Suprapubic skin (tissue), 4 donors: ENCODE measurements around the gene NAALADL2.

Source experiments
- CTCF ChIP-seq, 2 donors: fragments of 200-600 bp in 1 of 2; fragments of 450-650 bp in 1 of 2; sonication (generic) in 1 of 2; IDR thresholded peaks; one replicate each; pipeline ENCODE4 v1.5.1; 2016 to 2019; ENCODE audit warnings: antibody characterized with exemption in 2 of 2, mild to moderate bottlenecking in 1 of 2, moderate library complexity in 1 of 2
- EP300 ChIP-seq: sonication (generic); formaldehyde crosslinking; IDR thresholded peaks from one replicate; pipeline ENCODE4 v1.6.1; 2017; ENCODE audit warnings: antibody characterized with exemption
- POLR2A ChIP-seq, 2 donors: fragments of 450-650 bp; IDR thresholded peaks; one replicate each; pipeline ENCODE4 v1.6.1; 2017; ENCODE audit warnings: antibody characterized with exemption in 2 of 2, mild to moderate bottlenecking in 2 of 2, moderate library complexity in 2 of 2
- POLR2AphosphoS5 ChIP-seq, 3 donors: sonication (generic); formaldehyde crosslinking; IDR thresholded peaks; one replicate each; pipeline ENCODE4 v1.6.1; 2017; ENCODE audit warnings: antibody characterized with exemption in 3 of 3

- TF ChIP-seq CTCF (IDR thresholded peaks at IDR 0.05) = no peak
- no peak for TF ChIP-seq POLR2AphosphoS5 (IDR thresholded peaks at IDR 0.05)
- no peak for TF ChIP-seq EP300
- TF ChIP-seq POLR2A (IDR thresholded peaks at IDR 0.05) = no peak
These were observed 586.6 kb downstream of the NAALADL2 start for GRCh38 chr3:175445741-175446140.
